ENCODE measurements around the gene SMIM22. TPM values are rescaled to one million over a fixed set of nuclear protein-coding genes. Genes with fewer than 3 reads are reported as not detected.

The SMIM22 gene
- total RNA-seq, 1 donor from 2014 or later, result not detected

GRCh38 chr16:4755687-4756086 lies 39.5 kb upstream of the SMIM22 start:
- peaks cover 5% of the 10 kb centered on the region for H3K9me3 ChIP-seq (replicated peaks)
- intact Hi-C loops (cut with micrococcal nuclease), result no loop called here
- H3K27me3 ChIP-seq (ENCODE audit: low read depth), result no peaks in the 10 kb centered on the region
- no peak overlapping the region for H3K4me3 ChIP-seq
- H3K27ac ChIP-seq (replicated peaks), result no peak overlapping the region
- H3K36me3 ChIP-seq, result peaks cover 100% of the 10 kb centered on the region
- TF ChIP-seq CTCF (IDR thresholded peaks at IDR 0.05; ENCODE audit: borderline replicate concordance), result no peak
- no peaks in the 10 kb centered on the region for H3K4me1 ChIP-seq
- DNase-seq, result no peak

- Histone ChIP-seq H3K4me3 (no peak overlapping the region), H3K4me1 (peaks cover 12% of the 10 kb centered on the region), H3K27me3 (ENCODE audit: low read depth) (no peaks in the 10 kb centered on the region), H3K9me3 (replicated peaks) (no peaks in the 10 kb centered on the region), H3K27ac (replicated peaks) (no peak overlapping the region), H3K36me3 (peaks cover 94% of the 10 kb centered on the region)
- DNase-seq, result no peak
- TF ChIP-seq CTCF (IDR thresholded peaks at IDR 0.05; ENCODE audit: borderline replicate concordance), result no peak
- intact Hi-C loops (cut with micrococcal nuclease), result no loop called here
Observed at GRCh38 chr16:4760221-4760910, 34.8 kb upstream of the SMIM22 start.

GRCh38 chr16:4762205-4762604 lies 33.0 kb upstream of the SMIM22 start:
- H3K27me3 ChIP-seq (ENCODE audit: low read depth), result no peaks in the 10 kb centered on the region
- H3K9me3 ChIP-seq (replicated peaks), result no peaks in the 10 kb centered on the region
- H3K4me1 ChIP-seq, result peaks cover 28% of the 10 kb centered on the region
- no peak for TF ChIP-seq CTCF (IDR thresholded peaks at IDR 0.05; ENCODE audit: borderline replicate concordance)
- H3K4me3 ChIP-seq, result no peak overlapping the region
- intact Hi-C loops (cut with micrococcal nuclease), result no loop called here
- H3K36me3 ChIP-seq, result peaks cover 77% of the 10 kb centered on the region
- no peak overlapping the region for H3K27ac ChIP-seq (replicated peaks)
- no peak for DNase-seq

GRCh38 chr16:4763791-4764190 lies 31.4 kb upstream of the SMIM22 start:
- Histone ChIP-seq H3K27me3 (ENCODE audit: low read depth) (no peaks in the 10 kb centered on the region), H3K36me3 (peaks cover 61% of the 10 kb centered on the region), H3K4me1 (peaks cover 41% of the 10 kb centered on the region), H3K4me3 (no peak overlapping the region), H3K27ac (replicated peaks) (no peak overlapping the region), H3K9me3 (replicated peaks) (no peaks in the 10 kb centered on the region)
- intact Hi-C loops (cut with micrococcal nuclease), result no loop called here
- DNase-seq, result no peak
- TF ChIP-seq CTCF (IDR thresholded peaks at IDR 0.05; ENCODE audit: borderline replicate concordance), result no peak

- no peak for DNase-seq
- intact Hi-C loops (cut with micrococcal nuclease), result no loop called here
- Histone ChIP-seq H3K4me3 (peak overlapping the region; percentile 86), H3K27ac (replicated peaks) (peak overlapping the region; percentile 91), H3K9me3 (replicated peaks) (no peaks in the 10 kb centered on the region), H3K36me3 (peaks cover 41% of the 10 kb centered on the region), H3K4me1 (peaks cover 44% of the 10 kb centered on the region), H3K27me3 (ENCODE audit: low read depth) (no peaks in the 10 kb centered on the region)
- no peak for TF ChIP-seq CTCF (IDR thresholded peaks at IDR 0.05; ENCODE audit: borderline replicate concordance)
Observed at GRCh38 chr16:4765511-4766474, 29.4 kb upstream of the SMIM22 start.

All from left ventricle myocardium inferior (tissue), 1 donor.